CD14-positive monocyte (primary cell): Measurements from ENCODE around the gene SMARCC1. TPM values are rescaled to one million over a fixed set of nuclear protein-coding genes. Genes with fewer than 3 reads are reported as not detected.

Experiments
- DNase-seq, 3 donors: peaks; one replicate each; pipeline ENCODE4 v3.0.0-alpha.2; 2011 to 2022
- H2AFZ ChIP-seq: 2 replicates; pipeline ENCODE4 v1.6.0; 2012; ENCODE audit warnings: mild to moderate bottlenecking, low read depth, low read length, inconsistent platforms; ENCODE audit not compliant: insufficient read depth, poor library complexity, severe bottlenecking
- H3K27ac ChIP-seq, 2 donors: 1 replicate in 1 of 2; 2 replicates in 1 of 2; pipeline ENCODE4 v1.5.1; 2012 to 2013; ENCODE audit warnings: low read length in 2 of 2, control low read depth in 1 of 2, inconsistent platforms in 1 of 2, low read depth in 1 of 2, mild to moderate bottlenecking in 1 of 2
- H3K27me3 ChIP-seq, 2 donors: one replicate each; pipeline versions ENCODE4 v1.6.0 to v1.6.1; 2011 to 2013; ENCODE audit warnings: low read length in 2 of 2; ENCODE audit not compliant: control insufficient read depth in 2 of 2, insufficient read depth in 2 of 2
- H3K36me3 ChIP-seq, 2 donors: replicated peaks in 1 of 2; 1 replicate in 1 of 2; 2 replicates in 1 of 2; pipeline versions ENCODE4 v1.5.1 to v1.6.1; 2012 to 2013; ENCODE audit warnings: low read length in 2 of 2, control low read depth in 1 of 2, inconsistent platforms in 1 of 2, mild to moderate bottlenecking in 1 of 2; ENCODE audit not compliant: insufficient read depth in 2 of 2, control insufficient read depth in 1 of 2
- H3K4me1 ChIP-seq, 2 donors: 1 replicate in 1 of 2; 2 replicates in 1 of 2; pipeline versions ENCODE4 v1.5.1 to v1.6.1; 2012 to 2013; ENCODE audit warnings: low read length in 2 of 2, control low read depth in 1 of 2, inconsistent platforms in 1 of 2, mild to moderate bottlenecking in 1 of 2, moderate library complexity in 1 of 2; ENCODE audit not compliant: insufficient read depth in 2 of 2, control insufficient read depth in 1 of 2
- H3K4me2 ChIP-seq: replicated peaks from 2 replicates; pipeline ENCODE3; 2012; ENCODE audit warnings: low read length, moderate library complexity, mild to moderate bottlenecking; ENCODE audit not compliant: poor library complexity, severe bottlenecking; ENCODE audit errors: extremely low read depth
- H3K4me3 ChIP-seq, 3 experiments: fragments of 200-600 bp in 1 of 3; sonication (generic) in 1 of 3; replicated peaks in 1 of 3; 1 replicate in 2 of 3; 2 replicates in 1 of 3; pipeline ENCODE4 v1.5.1; 2011 to 2013; ENCODE audit warnings: low read length in 3 of 3, mild to moderate bottlenecking in 3 of 3, control low read depth in 2 of 3, low read depth in 2 of 3, inconsistent platforms in 1 of 3, moderate library complexity in 1 of 3
- H3K79me2 ChIP-seq: 2 replicates; pipeline ENCODE4 v1.6.0; 2012; ENCODE audit warnings: mild to moderate bottlenecking, control low read depth, inconsistent platforms, low read length, moderate library complexity; ENCODE audit not compliant: insufficient read depth
- H3K9ac ChIP-seq: 2 replicates; pipeline ENCODE4 v1.6.0; 2017; ENCODE audit warnings: low read length, mild to moderate bottlenecking; ENCODE audit not compliant: insufficient read depth, poor library complexity, severe bottlenecking
- H3K9me3 ChIP-seq, 2 donors: replicated peaks in 1 of 2; 1 replicate in 1 of 2; 2 replicates in 1 of 2; pipeline versions ENCODE4 v1.5.1 to v1.6.1; 2012 to 2013; ENCODE audit warnings: low read length in 2 of 2, control low read depth in 1 of 2; ENCODE audit not compliant: control insufficient read depth in 1 of 2, insufficient read depth in 1 of 2
- H4K20me1 ChIP-seq: 2 replicates; pipeline ENCODE4 v1.6.0; 2012; ENCODE audit warnings: mild to moderate bottlenecking, low read length, control low read depth, moderate library complexity; ENCODE audit not compliant: insufficient read depth
- H3K27ac Mint-ChIP-seq, 7 donors: one replicate each; pipeline ENCODE4 v1.8.0; 2020; ENCODE audit warnings: mild to moderate bottlenecking in 7 of 7, mixed read lengths in 7 of 7, moderate library complexity in 6 of 7, inconsistent platforms in 2 of 7
- H3K27me3 Mint-ChIP-seq, 3 donors: one replicate each; pipeline ENCODE4 v1.8.0; 2021 to 2022; ENCODE audit warnings: low read depth in 3 of 3, mild to moderate bottlenecking in 3 of 3, mixed read lengths in 3 of 3, moderate library complexity in 3 of 3, inconsistent platforms in 1 of 3
- H3K36me3 Mint-ChIP-seq, 2 donors: one replicate each; pipeline ENCODE4 v1.8.0; 2020; ENCODE audit warnings: mixed read lengths in 2 of 2, inconsistent platforms in 1 of 2, mild to moderate bottlenecking in 1 of 2
- H3K4me1 Mint-ChIP-seq: one replicate; pipeline ENCODE4 v1.8.0; 2020; ENCODE audit warnings: mild to moderate bottlenecking, mixed read lengths
- H3K4me3 Mint-ChIP-seq, 2 donors: one replicate each; pipeline ENCODE4 v1.8.0; 2020; ENCODE audit warnings: mild to moderate bottlenecking in 2 of 2, mixed read lengths in 2 of 2, moderate library complexity in 1 of 2
- H3K9me3 Mint-ChIP-seq, 7 donors: one replicate each; pipeline ENCODE4 v1.8.0; 2020 to 2022; ENCODE audit warnings: mixed read lengths in 7 of 7, mild to moderate bottlenecking in 6 of 7, moderate library complexity in 6 of 7, inconsistent platforms in 2 of 7
- WGBS: methylation state at CpG from one replicate; pipeline ENCODE4 v1.1.5; 2013; ENCODE audit warnings: missing lambda C conversion rate; ENCODE audit not compliant: insufficient coverage; 5-methylcytosine and 5-hydroxymethylcytosine counted together
- intact Hi-C, 2 donors: fragments of 100-400 bp; cut with micrococcal nuclease; formaldehyde crosslinking; loops; one replicate each; pipeline versions ENCODE4 v1.15.0 to v1.15.1; 2023
- polyA plus RNA-seq, 3 donors: library from polyadenylated mRNA; depleted of rRNA in 1 of 3; unstranded in 2 of 3; stranded (reverse) in 1 of 3; fragments of 300-500 nt in 2 of 3; fragments of >200 nt in 1 of 3; fragmentation: Illumina TruSeq in 2 of 3; gene quantifications; 1 replicate in 2 of 3; 2 replicates in 1 of 3; pipeline ENCODE4 v1.2.3, GENCODE V29; 2012 to 2021
- TF ChIP-seq, protein P1 (sequence below): fragments of 200-600 bp; IDR thresholded peaks from one replicate; pipeline ENCODE4 v1.8.0; 2022; ENCODE audit warnings: antibody characterized with exemption, mild to moderate bottlenecking

The SMARCC1 gene
- polyA plus RNA-seq, 3 donors = 8.8 to 33.5 (median 20.5) TPM

DNA sequence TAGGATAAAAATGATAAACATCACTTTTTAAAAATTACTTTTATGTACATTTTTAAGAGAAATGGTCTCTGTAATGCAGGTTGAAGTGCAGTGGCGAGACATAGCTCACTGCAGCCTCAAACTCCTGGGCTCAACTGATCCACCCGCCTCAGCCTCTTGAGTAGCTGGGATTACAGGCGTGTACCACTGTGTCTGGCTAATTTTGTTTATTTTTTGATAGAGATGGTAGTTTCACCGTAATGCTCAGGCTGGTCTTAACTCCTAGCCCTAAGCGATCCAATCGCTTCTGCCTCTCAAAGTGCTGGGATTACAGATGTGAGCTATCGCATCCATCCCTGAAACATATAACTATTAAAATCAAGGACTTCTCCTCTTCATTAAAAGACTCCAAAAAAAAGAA lies 140.0 kb downstream of the SMARCC1 start:
- no peaks in the 10 kb centered on the region for H3K4me1 ChIP-seq
- Mint-ChIP-seq H3K27ac (peak overlapping the region in 2 of 7 donors; percentile 43 to 81), H3K9me3 (no peaks in the 10 kb centered on the region), H3K4me1 (peaks cover 5% of the 10 kb centered on the region), H3K4me3 (no peak overlapping the region), H3K27me3 (no peaks in the 10 kb centered on the region), H3K36me3 (peaks cover 46 to 69% of the 10 kb centered on the region in 2 donors)
- no peaks in the 10 kb centered on the region for H3K9me3 ChIP-seq
- H3K9ac ChIP-seq = no peak overlapping the region
- TF ChIP-seq, protein P1, sequence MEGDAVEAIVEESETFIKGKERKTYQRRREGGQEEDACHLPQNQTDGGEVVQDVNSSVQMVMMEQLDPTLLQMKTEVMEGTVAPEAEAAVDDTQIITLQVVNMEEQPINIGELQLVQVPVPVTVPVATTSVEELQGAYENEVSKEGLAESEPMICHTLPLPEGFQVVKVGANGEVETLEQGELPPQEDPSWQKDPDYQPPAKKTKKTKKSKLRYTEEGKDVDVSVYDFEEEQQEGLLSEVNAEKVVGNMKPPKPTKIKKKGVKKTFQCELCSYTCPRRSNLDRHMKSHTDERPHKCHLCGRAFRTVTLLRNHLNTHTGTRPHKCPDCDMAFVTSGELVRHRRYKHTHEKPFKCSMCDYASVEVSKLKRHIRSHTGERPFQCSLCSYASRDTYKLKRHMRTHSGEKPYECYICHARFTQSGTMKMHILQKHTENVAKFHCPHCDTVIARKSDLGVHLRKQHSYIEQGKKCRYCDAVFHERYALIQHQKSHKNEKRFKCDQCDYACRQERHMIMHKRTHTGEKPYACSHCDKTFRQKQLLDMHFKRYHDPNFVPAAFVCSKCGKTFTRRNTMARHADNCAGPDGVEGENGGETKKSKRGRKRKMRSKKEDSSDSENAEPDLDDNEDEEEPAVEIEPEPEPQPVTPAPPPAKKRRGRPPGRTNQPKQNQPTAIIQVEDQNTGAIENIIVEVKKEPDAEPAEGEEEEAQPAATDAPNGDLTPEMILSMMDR = no peak
- no peaks in the 10 kb centered on the region for H4K20me1 ChIP-seq
- WGBS = 100% methylated on average over 2 of the region's 7 CpGs
- H3K4me2 ChIP-seq = no peak overlapping the region
- H3K27ac ChIP-seq = no peak overlapping the region
- no peak overlapping the region for H3K4me3 ChIP-seq
- H3K27me3 ChIP-seq = no peaks in the 10 kb centered on the region
- no peak overlapping the region for H2AFZ ChIP-seq
- intact Hi-C loops = no loop called here
- DNase-seq = no peak
- peaks cover 44 to 89% of the 10 kb centered on the region in 2 donors for H3K36me3 ChIP-seq
- peaks cover 3% of the 10 kb centered on the region for H3K79me2 ChIP-seq

DNA sequence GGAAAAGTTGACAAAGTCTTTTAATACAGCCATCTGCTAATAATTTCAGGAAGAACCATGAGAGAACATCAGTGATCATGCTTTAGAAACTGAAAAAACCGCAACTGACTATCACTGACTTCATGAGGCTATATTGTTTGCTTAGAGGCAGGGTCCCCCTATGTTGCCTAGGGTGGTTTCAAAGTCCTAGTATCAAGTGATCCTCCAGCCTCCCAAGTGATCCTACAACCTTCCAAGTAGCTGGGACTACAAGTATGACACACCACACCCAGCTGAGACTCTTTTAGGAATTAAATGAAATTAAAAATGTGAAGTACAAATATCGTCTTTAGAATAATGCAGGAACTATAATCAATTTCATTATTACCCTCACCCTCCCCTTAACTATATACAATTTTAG lies 144.8 kb downstream of the SMARCC1 start:
- Histone ChIP-seq H3K79me2 (peaks cover 3% of the 10 kb centered on the region), H3K36me3 (peaks cover 35 to 82% of the 10 kb centered on the region in 2 donors), H2AFZ (no peak overlapping the region), H3K4me2 (no peak overlapping the region), H3K4me3 (no peak overlapping the region), H3K9ac (no peak overlapping the region), H3K27ac (peak overlapping the region in 1 of 2 donors; percentile 75), H3K27me3 (no peaks in the 10 kb centered on the region), H4K20me1 (peaks cover 3% of the 10 kb centered on the region), H3K9me3 (no peaks in the 10 kb centered on the region), H3K4me1 (peaks cover 11 to 18% of the 10 kb centered on the region in 2 donors)
- Mint-ChIP-seq H3K4me3 (no peak overlapping the region), H3K36me3 (peaks cover 45 to 61% of the 10 kb centered on the region in 2 donors), H3K9me3 (no peaks in the 10 kb centered on the region), H3K27me3 (no peaks in the 10 kb centered on the region), H3K27ac (peak overlapping the region in 1 of 7 donors; percentile 82), H3K4me1 (peaks cover 28% of the 10 kb centered on the region)
- WGBS = 100% methylated on average over 1 of the region's 2 CpGs
- intact Hi-C loops = no loop called here
- no peak for DNase-seq
- TF ChIP-seq, protein P1 = no peak
